ENCODE results near the gene ABR.

DNA sequence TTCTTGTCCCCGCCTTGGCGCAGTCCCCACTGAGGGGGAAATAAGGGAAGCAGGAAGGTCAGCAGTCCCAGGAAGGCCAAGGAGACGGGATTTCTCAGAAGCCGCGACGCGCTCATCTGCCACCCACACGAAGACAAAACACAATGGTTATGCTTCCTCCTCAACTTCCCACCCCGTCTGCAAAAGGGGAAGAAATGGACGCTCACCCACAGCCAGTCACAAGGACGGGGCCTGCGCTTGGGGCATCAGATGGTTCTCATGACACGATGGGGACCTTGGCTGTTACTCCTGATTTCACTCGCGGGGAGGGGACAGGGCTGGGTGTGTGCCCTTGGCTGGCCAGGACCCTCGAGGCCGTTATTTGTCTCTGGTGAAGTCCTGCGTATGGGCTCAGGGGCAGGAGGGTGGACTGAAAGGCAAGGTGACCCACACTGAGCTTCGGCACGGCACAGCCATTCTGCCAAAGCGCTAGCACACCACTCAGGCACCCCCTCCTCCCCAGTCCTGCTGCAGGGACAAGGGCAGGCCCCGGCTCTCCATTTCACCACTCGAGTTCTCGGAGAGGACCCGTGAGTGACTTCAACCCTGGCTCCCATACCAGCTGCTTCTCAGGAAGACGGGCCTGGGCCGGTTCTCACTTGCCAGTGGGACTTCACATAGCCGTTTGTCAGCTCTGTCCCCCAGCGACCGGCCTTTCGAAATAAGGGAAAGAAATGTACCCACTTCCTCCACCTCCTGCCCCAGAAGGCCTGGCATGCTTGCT lies 84.5 kb downstream of the ABR start:
- TF ChIP-seq EP300 (IDR thresholded peaks at IDR 0.05) (no peak), POLR2A (IDR thresholded peaks at IDR 0.05) (no peak)
- TF ChIP-seq, protein P1, sequence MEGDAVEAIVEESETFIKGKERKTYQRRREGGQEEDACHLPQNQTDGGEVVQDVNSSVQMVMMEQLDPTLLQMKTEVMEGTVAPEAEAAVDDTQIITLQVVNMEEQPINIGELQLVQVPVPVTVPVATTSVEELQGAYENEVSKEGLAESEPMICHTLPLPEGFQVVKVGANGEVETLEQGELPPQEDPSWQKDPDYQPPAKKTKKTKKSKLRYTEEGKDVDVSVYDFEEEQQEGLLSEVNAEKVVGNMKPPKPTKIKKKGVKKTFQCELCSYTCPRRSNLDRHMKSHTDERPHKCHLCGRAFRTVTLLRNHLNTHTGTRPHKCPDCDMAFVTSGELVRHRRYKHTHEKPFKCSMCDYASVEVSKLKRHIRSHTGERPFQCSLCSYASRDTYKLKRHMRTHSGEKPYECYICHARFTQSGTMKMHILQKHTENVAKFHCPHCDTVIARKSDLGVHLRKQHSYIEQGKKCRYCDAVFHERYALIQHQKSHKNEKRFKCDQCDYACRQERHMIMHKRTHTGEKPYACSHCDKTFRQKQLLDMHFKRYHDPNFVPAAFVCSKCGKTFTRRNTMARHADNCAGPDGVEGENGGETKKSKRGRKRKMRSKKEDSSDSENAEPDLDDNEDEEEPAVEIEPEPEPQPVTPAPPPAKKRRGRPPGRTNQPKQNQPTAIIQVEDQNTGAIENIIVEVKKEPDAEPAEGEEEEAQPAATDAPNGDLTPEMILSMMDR (IDR thresholded peaks at IDR 0.05) = no peak
